Bronchial epithelial cell (primary cell): ENCODE results near the gene HINT2. TPM values are rescaled to one million over a fixed set of nuclear protein-coding genes. Genes with fewer than 3 reads are reported as not detected.

ENCODE experiments used
- DNase-seq: peaks from one replicate; pipeline ENCODE4 v3.0.0-alpha.2; 2010; ENCODE audit warnings: low read depth
- FAIRE-seq: peaks from 2 replicates; lab custom pipeline; 2011; peaks lifted over from hg19 to GRCh38; lab: Jason Lieb, UNC
- H3K27me3 ChIP-seq: 2 replicates; pipeline ENCODE4 v1.5.1; 2011; ENCODE audit warnings: low read length; ENCODE audit not compliant: control insufficient read depth, insufficient read depth
- H3K36me3 ChIP-seq: 2 replicates; pipeline ENCODE4 v1.5.1; 2011; ENCODE audit warnings: low read length; ENCODE audit not compliant: control insufficient read depth, insufficient read depth
- H3K4me3 ChIP-seq: 2 replicates; pipeline ENCODE4 v1.5.1; 2011; ENCODE audit warnings: mild to moderate bottlenecking, low read depth, low read length, control low read depth
- total RNA-seq: library from RNA; depleted of rRNA; stranded (reverse); fragments of >200 nt; gene quantifications from 2 replicates; pipeline ENCODE4 v1.2.1, GENCODE V29; 2014
- TF ChIP-seq, protein P1 (sequence below): IDR thresholded peaks from 2 replicates; pipeline ENCODE4 v1.5.1; 2011; ENCODE audit warnings: mild to moderate bottlenecking, moderate library complexity, low read length, control low read depth, inconsistent platforms; ENCODE audit not compliant: insufficient read depth, severe bottlenecking

The HINT2 gene
- total RNA-seq, 1 donor from 2014 or later: 22.6 TPM

DNA sequence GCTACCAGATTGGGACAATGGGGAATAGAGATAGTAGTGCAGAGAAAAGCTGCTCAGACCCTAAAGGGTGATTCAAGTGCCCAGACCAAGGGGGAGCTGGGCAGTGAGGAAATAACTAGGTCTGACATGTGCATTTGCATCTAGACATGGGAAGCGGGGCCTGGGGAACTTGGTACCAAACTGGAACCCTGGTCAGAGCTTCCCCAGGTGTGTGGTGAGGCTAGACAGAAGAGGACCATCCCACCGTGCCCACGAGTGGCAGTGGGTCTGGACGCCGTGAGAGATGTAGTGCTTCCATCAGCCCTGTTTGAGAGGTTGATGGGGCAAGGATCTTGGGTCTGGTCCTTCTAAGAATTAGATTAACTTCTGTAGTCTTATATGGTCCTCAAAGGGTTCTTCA lies 21.8 kb upstream of the HINT2 start:
- TF ChIP-seq, protein P1, sequence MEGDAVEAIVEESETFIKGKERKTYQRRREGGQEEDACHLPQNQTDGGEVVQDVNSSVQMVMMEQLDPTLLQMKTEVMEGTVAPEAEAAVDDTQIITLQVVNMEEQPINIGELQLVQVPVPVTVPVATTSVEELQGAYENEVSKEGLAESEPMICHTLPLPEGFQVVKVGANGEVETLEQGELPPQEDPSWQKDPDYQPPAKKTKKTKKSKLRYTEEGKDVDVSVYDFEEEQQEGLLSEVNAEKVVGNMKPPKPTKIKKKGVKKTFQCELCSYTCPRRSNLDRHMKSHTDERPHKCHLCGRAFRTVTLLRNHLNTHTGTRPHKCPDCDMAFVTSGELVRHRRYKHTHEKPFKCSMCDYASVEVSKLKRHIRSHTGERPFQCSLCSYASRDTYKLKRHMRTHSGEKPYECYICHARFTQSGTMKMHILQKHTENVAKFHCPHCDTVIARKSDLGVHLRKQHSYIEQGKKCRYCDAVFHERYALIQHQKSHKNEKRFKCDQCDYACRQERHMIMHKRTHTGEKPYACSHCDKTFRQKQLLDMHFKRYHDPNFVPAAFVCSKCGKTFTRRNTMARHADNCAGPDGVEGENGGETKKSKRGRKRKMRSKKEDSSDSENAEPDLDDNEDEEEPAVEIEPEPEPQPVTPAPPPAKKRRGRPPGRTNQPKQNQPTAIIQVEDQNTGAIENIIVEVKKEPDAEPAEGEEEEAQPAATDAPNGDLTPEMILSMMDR: no peak

DNA sequence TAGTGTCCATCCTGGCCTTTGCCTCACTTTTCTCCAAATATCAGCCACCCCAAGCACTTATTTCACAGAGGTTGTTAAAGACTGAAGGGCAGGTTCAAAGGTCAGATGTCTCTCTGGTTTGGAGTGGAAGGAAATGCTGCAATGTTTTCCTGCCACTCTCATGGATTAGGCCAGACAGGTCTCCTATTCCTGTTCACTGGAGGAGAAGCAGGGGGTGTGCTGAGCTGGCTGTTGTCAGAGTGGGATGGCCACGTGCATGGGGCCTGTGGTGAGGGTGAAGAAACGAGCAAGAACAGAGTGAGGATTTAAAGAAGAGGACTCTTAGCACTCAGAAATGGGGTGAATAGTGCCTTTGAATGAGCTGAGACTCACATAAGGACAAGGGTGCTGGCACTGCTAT lies 20.9 kb upstream of the HINT2 start:
- DNase-seq (no peak), FAIRE-seq (no peak)
- TF ChIP-seq, protein P1: no peak
- Histone ChIP-seq H3K27me3 (no peaks in the 10 kb centered on the region), H3K4me3 (no peak overlapping the region), H3K36me3 (no peaks in the 10 kb centered on the region)

More for the DNA sequence above, 21.8 kb upstream of the HINT2 start:
- H3K4me3 ChIP-seq: no peak overlapping the region
- H3K36me3 ChIP-seq: no peaks in the 10 kb centered on the region
- DNase-seq: no peak
- no peaks in the 10 kb centered on the region for H3K27me3 ChIP-seq
- FAIRE-seq: no peak

DNA sequence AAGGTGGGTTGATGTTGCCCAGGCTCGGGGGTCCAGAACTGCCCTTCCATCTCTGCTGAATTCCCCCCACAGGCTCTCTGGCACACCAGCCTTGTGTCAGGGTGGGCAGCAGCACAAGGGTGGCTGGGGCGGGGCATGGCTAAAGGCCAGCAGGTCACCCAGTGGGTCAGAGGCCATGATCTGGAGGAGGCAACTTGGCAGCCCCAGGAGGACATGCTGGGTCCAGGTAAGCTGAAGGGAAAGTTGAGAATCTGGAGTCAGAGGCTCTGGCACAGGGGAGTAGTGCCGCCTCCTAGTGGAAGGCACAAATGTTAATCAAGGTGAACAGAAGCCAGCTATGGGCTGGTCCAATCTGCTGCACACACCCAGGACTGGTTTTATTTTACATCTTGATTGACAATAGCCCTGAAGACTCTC lies 20.4 kb upstream of the HINT2 start:
- H3K4me3 ChIP-seq: no peak overlapping the region
- FAIRE-seq (peak; percentile 88), DNase-seq (no peak)
- H3K36me3 ChIP-seq: no peaks in the 10 kb centered on the region
- TF ChIP-seq, protein P1: peak; percentile 66
- no peaks in the 10 kb centered on the region for H3K27me3 ChIP-seq

DNA sequence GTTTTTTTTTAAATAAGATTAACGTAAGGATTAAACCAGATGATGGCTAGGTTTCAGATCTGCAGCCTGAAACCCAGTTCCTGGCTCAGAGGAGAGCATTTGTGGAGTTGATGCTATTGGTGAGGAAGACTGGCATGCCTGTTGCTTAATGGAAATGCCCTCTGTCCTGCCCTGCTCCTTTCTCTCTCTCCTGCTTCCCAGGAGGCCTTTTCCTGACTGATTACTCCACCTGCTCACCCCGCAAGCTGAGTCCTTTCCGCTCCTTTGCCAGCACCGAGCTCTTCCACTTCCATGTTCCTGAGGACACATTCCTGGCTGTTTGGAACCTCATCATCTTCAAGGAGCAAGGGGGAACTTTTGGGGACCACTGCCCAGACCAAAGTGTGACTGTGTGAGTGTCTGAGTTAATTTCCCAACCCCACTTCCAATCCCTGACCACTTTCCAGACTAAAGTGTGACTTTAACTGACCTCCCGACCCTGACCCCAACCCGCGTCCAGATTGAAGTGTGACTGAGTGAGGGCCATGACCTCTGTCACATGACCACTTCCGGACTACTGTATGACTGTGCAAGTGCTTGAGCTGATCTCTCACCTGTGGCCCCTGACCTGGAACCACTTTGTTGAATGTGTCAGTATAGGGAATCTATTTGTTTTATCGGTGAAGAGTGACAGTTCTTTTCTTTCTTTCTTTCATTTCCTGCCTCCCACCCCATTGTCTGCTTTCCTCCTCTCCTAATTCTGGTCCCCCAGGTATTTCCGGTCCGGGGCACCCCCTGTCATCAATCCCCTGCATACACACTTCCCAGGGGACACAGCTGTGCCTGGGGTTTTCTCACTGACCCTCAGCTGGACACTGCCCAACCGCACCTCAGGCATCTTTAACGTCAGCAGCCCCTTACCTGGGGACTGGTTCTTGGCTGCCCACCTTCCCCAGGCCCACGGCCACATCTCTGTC lies 19.7 kb upstream of the HINT2 start:
- H3K36me3 ChIP-seq: no peaks in the 10 kb centered on the region
- no peak for DNase-seq
- peak; percentile 43 for FAIRE-seq
- H3K4me3 ChIP-seq: no peak overlapping the region
- no peaks in the 10 kb centered on the region for H3K27me3 ChIP-seq
- TF ChIP-seq, protein P1: no peak

DNA sequence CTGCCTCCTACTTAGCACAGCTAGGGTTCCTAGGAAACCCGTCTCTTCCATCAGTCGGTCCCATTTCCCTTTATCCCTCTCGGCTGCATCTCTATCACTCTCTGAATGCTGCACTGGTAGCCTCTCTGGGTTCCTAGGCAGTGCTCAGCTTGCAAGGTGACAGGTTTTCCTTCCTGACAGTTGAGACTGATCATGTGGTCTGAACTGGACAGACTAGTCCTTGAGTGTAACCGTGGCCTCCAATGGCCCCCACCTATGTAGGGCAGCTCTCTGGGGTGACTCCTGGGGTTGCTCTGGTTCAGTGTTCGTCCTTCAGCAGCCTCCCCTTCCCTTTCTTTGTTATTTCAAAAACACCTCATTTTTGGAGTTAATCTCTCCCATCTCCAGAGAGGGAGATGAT lies 18.0 kb upstream of the HINT2 start:
- Histone ChIP-seq H3K27me3 (no peaks in the 10 kb centered on the region), H3K4me3 (no peak overlapping the region), H3K36me3 (no peaks in the 10 kb centered on the region)
- DNase-seq (no peak), FAIRE-seq (no peak)
- TF ChIP-seq, protein P1: no peak
